ENCODE results near the gene EFCAB6. TPM values are rescaled to one million over a fixed set of nuclear protein-coding genes. Genes with fewer than 3 reads are reported as not detected.

EFCAB6 gene
- total RNA-seq, 1 donor from 2014 or later, result 1.8 TPM

- no peak overlapping the region for H3K27ac ChIP-seq (replicated peaks)
- H3K9me3 ChIP-seq (replicated peaks), result no peaks in the 10 kb centered on the region
- no peaks in the 10 kb centered on the region for H3K4me1 ChIP-seq
- no peak overlapping the region for H3K4me3 ChIP-seq
- H3K36me3 ChIP-seq, result no peaks in the 10 kb centered on the region
- TF ChIP-seq CTCF (IDR thresholded peaks at IDR 0.05; ENCODE audit: borderline replicate concordance), result no peak
- peaks cover 49% of the 10 kb centered on the region for H3K27me3 ChIP-seq (ENCODE audit: low read depth)
- intact Hi-C loops (cut with micrococcal nuclease), result no loop called here
- DNase-seq, result no peak
These were observed 8.0 kb upstream of the EFCAB6 start for GRCh38 chr22:43819931-43820640.

GRCh38 chr22:43819421-43819921 is 7.4 kb upstream of the EFCAB6 start:
- TF ChIP-seq CTCF (IDR thresholded peaks at IDR 0.05; ENCODE audit: borderline replicate concordance), result no peak
- H3K27ac ChIP-seq (replicated peaks), result no peak overlapping the region
- H3K4me1 ChIP-seq, result no peaks in the 10 kb centered on the region
- H3K36me3 ChIP-seq, result no peaks in the 10 kb centered on the region
- no peaks in the 10 kb centered on the region for H3K9me3 ChIP-seq (replicated peaks)
- DNase-seq, result no peak
- intact Hi-C loops (cut with micrococcal nuclease), result no loop called here
- no peak overlapping the region for H3K4me3 ChIP-seq
- H3K27me3 ChIP-seq (ENCODE audit: low read depth), result peaks cover 43% of the 10 kb centered on the region

GRCh38 chr22:43818981-43819380 is 6.9 kb upstream of the EFCAB6 start:
- intact Hi-C loops (cut with micrococcal nuclease), result no loop called here
- no peaks in the 10 kb centered on the region for H3K36me3 ChIP-seq
- no peaks in the 10 kb centered on the region for H3K4me1 ChIP-seq
- H3K27me3 ChIP-seq (ENCODE audit: low read depth), result peaks cover 38% of the 10 kb centered on the region
- TF ChIP-seq CTCF (IDR thresholded peaks at IDR 0.05; ENCODE audit: borderline replicate concordance), result no peak
- H3K4me3 ChIP-seq, result no peak overlapping the region
- DNase-seq, result no peak
- no peaks in the 10 kb centered on the region for H3K9me3 ChIP-seq (replicated peaks)
- H3K27ac ChIP-seq (replicated peaks), result no peak overlapping the region

GRCh38 chr22:43817402-43817801 is 5.3 kb upstream of the EFCAB6 start:
- Histone ChIP-seq H3K27ac (replicated peaks) (no peak overlapping the region), H3K36me3 (no peaks in the 10 kb centered on the region), H3K27me3 (ENCODE audit: low read depth) (peaks cover 26% of the 10 kb centered on the region), H3K4me3 (no peak overlapping the region), H3K4me1 (peaks cover 14% of the 10 kb centered on the region), H3K9me3 (replicated peaks) (no peaks in the 10 kb centered on the region)
- TF ChIP-seq CTCF (IDR thresholded peaks at IDR 0.05; ENCODE audit: borderline replicate concordance), result no peak
- intact Hi-C loops (cut with micrococcal nuclease), result no loop called here
- no peak for DNase-seq

GRCh38 chr22:43814264-43814663 is 2.2 kb upstream of the EFCAB6 start:
- TF ChIP-seq CTCF (IDR thresholded peaks at IDR 0.05; ENCODE audit: borderline replicate concordance), result no peak
- DNase-seq, result no peak
- H3K27ac ChIP-seq (replicated peaks), result no peak overlapping the region
- peaks cover 26% of the 10 kb centered on the region for H3K4me1 ChIP-seq
- H3K36me3 ChIP-seq, result no peaks in the 10 kb centered on the region
- H3K9me3 ChIP-seq (replicated peaks), result no peaks in the 10 kb centered on the region
- H3K4me3 ChIP-seq, result no peak overlapping the region
- no peaks in the 10 kb centered on the region for H3K27me3 ChIP-seq (ENCODE audit: low read depth)
- intact Hi-C loops (cut with micrococcal nuclease), result no loop called here
